ENCODE data around the gene STK40.

DNA sequence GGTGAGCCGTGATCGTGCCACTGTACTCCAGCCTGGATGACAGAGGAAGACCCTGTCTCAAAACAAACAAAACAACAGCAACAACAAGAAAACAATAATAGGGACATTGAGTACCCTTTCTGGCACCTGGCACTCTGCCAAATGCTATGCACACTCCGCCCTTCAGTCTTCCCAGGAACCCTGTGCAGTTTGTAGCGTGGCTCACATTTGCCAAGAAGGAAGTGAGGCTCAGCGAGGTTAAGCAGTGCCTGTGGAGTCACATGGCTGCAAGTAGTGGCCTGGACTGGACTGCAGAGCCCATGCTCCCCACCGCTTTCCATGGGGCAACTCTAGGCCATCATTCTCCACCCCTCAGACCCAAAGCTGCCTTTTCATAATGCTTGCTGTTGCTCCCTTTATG, 57.0 kb downstream of the STK40 start:
- TF ChIP-seq, protein P1, sequence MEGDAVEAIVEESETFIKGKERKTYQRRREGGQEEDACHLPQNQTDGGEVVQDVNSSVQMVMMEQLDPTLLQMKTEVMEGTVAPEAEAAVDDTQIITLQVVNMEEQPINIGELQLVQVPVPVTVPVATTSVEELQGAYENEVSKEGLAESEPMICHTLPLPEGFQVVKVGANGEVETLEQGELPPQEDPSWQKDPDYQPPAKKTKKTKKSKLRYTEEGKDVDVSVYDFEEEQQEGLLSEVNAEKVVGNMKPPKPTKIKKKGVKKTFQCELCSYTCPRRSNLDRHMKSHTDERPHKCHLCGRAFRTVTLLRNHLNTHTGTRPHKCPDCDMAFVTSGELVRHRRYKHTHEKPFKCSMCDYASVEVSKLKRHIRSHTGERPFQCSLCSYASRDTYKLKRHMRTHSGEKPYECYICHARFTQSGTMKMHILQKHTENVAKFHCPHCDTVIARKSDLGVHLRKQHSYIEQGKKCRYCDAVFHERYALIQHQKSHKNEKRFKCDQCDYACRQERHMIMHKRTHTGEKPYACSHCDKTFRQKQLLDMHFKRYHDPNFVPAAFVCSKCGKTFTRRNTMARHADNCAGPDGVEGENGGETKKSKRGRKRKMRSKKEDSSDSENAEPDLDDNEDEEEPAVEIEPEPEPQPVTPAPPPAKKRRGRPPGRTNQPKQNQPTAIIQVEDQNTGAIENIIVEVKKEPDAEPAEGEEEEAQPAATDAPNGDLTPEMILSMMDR (IDR thresholded peaks at IDR 0.05; ENCODE audit: borderline replicate concordance, extremely low read depth, low read length, poor library complexity, severe bottlenecking), result no peak
- no peak for TF ChIP-seq EZH2 (IDR thresholded peaks at IDR 0.05; ENCODE audit: borderline replicate concordance, low read depth, low read length, severe bottlenecking)
